ENCODE results near the gene AGTR2.
"Not testable (repeated sequence)": the region's sequence is repeated elsewhere in the genome, so short reads cannot be mapped to it uniquely, and the experiment has no call there.

The AGTR2 gene

GRCh38 chrX:116194649-116195048 is 24.1 kb downstream of the AGTR2 start:
- no peak for TF ChIP-seq CTCF (conservative IDR thresholded peaks at IDR 0.05; ENCODE audit: low read depth, low read length)
- no peak overlapping the region for H3K4me3 ChIP-seq (ENCODE audit: low read depth, low read length)
- no peak for DNase-seq (ENCODE audit: low read depth)

DNA sequence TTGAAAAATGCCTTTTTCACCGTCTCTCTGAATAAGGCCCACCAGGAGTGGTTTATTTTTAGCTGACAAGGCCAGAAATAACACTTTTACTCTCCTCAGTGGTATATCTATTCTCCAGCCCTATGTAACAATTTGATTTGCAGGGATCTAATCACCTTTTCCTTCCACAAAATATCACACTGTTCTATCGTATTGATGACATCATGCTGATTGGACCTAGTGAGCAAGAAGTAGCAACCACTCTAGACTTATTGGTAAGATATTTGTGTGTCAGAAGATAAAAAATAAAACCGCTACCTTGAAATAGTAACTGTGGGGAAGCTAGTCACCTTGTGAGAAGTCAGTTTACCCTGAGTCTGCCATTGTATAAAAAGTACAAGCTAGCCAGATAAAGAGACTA is 27.7 kb downstream of the AGTR2 start:
- DNase-seq (ENCODE audit: low read depth): no peak
- no peak overlapping the region for H3K4me3 ChIP-seq (ENCODE audit: low read depth, low read length)
- TF ChIP-seq CTCF (conservative IDR thresholded peaks at IDR 0.05; ENCODE audit: low read depth, low read length): no peak

DNA sequence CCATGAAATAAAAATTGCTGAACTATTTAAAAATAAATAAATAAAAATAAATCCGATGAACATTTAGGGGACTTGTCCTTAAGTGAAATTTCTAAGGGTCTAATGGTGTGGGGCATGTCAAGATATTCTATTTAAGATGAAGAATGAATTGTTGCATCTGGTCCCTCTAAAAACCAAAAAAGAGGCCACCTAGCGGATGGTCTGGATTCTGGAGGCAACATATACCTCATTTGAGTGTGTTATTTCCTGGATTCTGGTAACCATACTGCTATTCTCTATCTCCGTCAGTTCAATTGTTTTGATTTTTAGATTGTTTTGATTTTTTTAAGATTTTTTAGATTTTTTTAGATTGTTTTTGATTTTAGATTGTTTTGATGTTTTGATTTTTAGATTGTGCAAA is 28.3 kb downstream of the AGTR2 start:
- H3K4me3 ChIP-seq (ENCODE audit: low read depth, low read length): no peak overlapping the region
- TF ChIP-seq CTCF (conservative IDR thresholded peaks at IDR 0.05; ENCODE audit: low read depth, low read length): peak; percentile 19
- DNase-seq (ENCODE audit: low read depth): peak; percentile 4

GRCh38 chrX:116204932-116205331 is 34.4 kb downstream of the AGTR2 start:
- peak; percentile 60 for TF ChIP-seq CTCF (conservative IDR thresholded peaks at IDR 0.05; ENCODE audit: low read depth, low read length)
- H3K4me3 ChIP-seq (ENCODE audit: low read depth, low read length): no peak overlapping the region
- DNase-seq (ENCODE audit: low read depth): peak; percentile 31

GRCh38 chrX:116213262-116213661 is 42.7 kb downstream of the AGTR2 start:
- H3K4me3 ChIP-seq (ENCODE audit: low read depth, low read length): no peak overlapping the region
- TF ChIP-seq CTCF (conservative IDR thresholded peaks at IDR 0.05; ENCODE audit: low read depth, low read length): no peak
- DNase-seq (ENCODE audit: low read depth): no peak

DNA sequence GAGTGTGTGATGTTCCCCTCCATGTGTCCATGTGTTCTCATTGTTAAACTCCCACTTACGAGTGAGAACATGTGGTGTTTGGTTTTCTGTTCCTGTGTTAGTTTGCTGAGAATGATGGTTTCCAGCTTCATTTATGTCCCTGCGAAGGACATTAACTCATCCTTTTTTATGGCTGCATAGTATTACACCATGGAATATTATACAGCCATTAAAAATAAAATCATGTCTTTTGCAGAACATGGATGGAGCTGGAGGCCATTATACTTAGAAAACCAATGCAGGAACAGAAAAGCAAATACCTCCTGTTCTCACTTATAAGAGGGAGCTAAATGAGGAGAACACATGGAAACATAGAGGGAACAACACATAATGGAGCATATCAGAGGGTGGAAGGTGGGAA is 46.5 kb downstream of the AGTR2 start:
- DNase-seq (ENCODE audit: low read depth); H3K4me3 ChIP-seq (ENCODE audit: low read depth, low read length): not testable (repeated sequence)

Measured in choroid plexus epithelial cell (primary cell).